Activated B cell treated with CpG ODN at 0.5 μM for 24 hours (primary cell): ENCODE data around the gene CUL3. TPM values are rescaled to one million over a fixed set of nuclear protein-coding genes. Genes with fewer than 3 reads are reported as not detected.

Source experiments
- ATAC-seq: fragments of 200-7000 bp; cut with Tn5 transposase; one replicate; pipeline ENCODE4 v1.10.0; 2021; ENCODE audit warnings: low read depth, mild to moderate bottlenecking, moderate library complexity
- CTCF ChIA-PET: fragments of 350-600 bp; sonication (Branson Sonifier 250); formaldehyde crosslinking; loops from one replicate; lab custom pipeline; 2021; ENCODE audit warnings: antibody characterized with exemption; lab: Charles Lee
- POLR2A ChIA-PET: fragments of 350-600 bp; sonication (Branson Sonifier 250); formaldehyde crosslinking; loops from one replicate; lab custom pipeline; 2021; ENCODE audit warnings: antibody characterized with exemption; lab: Charles Lee
- DNase-seq: peaks from one replicate; pipeline ENCODE4 v3.0.0; 2022
- H3K27ac Mint-ChIP-seq: one replicate; pipeline ENCODE4 v1.8.0; 2020; ENCODE audit warnings: mixed read lengths
- H3K27me3 Mint-ChIP-seq: one replicate; pipeline ENCODE4 v1.8.0; 2021; ENCODE audit warnings: mixed read lengths
- H3K36me3 Mint-ChIP-seq: one replicate; pipeline ENCODE4 v1.8.0; 2021; ENCODE audit warnings: low read depth, mixed read lengths
- H3K4me1 Mint-ChIP-seq: one replicate; pipeline ENCODE4 v1.8.0; 2021; ENCODE audit warnings: mixed read lengths
- H3K4me3 Mint-ChIP-seq: one replicate; pipeline ENCODE4 v1.8.0; 2020; ENCODE audit warnings: mild to moderate bottlenecking, mixed read lengths
- H3K9me3 Mint-ChIP-seq: one replicate; pipeline ENCODE4 v1.8.0; 2020; ENCODE audit warnings: mixed read lengths
- CTCF ChIP-seq: fragments of 200-600 bp; IDR thresholded peaks from one replicate; pipeline ENCODE4 v1.8.0; 2022; ENCODE audit warnings: antibody characterized with exemption, mild to moderate bottlenecking
- intact Hi-C: fragments of 100-400 bp; cut with micrococcal nuclease; formaldehyde crosslinking; loops from one replicate; pipeline ENCODE4 v1.15.1; 2024
- total RNA-seq: library from RNA; stranded (reverse); gene quantifications from 2 replicates; pipeline ENCODE4 v1.2.3, GENCODE V29; 2022

CUL3 gene
- total RNA-seq, 1 donor from 2014 or later: 114 TPM

GRCh38 chr2:224556381-224556780 lies 28.8 kb downstream of the CUL3 start:
- POLR2A ChIA-PET: no interaction called here
- no peak for DNase-seq
- Mint-ChIP-seq H3K9me3 (no peaks in the 10 kb centered on the region), H3K4me1 (peaks cover 41% of the 10 kb centered on the region), H3K27ac (peak overlapping the region; percentile 5), H3K36me3 (peaks cover 47% of the 10 kb centered on the region), H3K4me3 (no peak overlapping the region), H3K27me3 (no peaks in the 10 kb centered on the region)
- intact Hi-C loops: loop anchor here (2.0 kb wide), 1 partner anchor 16 kb away; no protein-coding TSS in a partner anchor
- no peak for ATAC-seq
- CTCF ChIA-PET: no interaction called here
- no peak for TF ChIP-seq CTCF

GRCh38 chr2:224555823-224556366 lies 29.3 kb downstream of the CUL3 start:
- Mint-ChIP-seq H3K27me3 (no peaks in the 10 kb centered on the region), H3K9me3 (no peaks in the 10 kb centered on the region), H3K4me1 (peaks cover 41% of the 10 kb centered on the region), H3K36me3 (peaks cover 47% of the 10 kb centered on the region), H3K4me3 (no peak overlapping the region), H3K27ac (peak overlapping the region; percentile 5)
- intact Hi-C loops: loop anchor here (2.0 kb wide), 1 partner anchor 15 kb away; no protein-coding TSS in a partner anchor
- ChIA-PET POLR2A (no interaction called here), CTCF (no interaction called here)
- TF ChIP-seq CTCF: no peak
- DNase-seq: no peak
- ATAC-seq: no peak

GRCh38 chr2:224552771-224553170 lies 32.4 kb downstream of the CUL3 start:
- intact Hi-C loops: no loop called here
- no peak for ATAC-seq
- CTCF ChIA-PET: no interaction called here
- no peak for DNase-seq
- no peak overlapping the region for H3K4me3 Mint-ChIP-seq
- H3K36me3 Mint-ChIP-seq: peaks cover 61% of the 10 kb centered on the region
- H3K9me3 Mint-ChIP-seq: no peaks in the 10 kb centered on the region
- POLR2A ChIA-PET: no interaction called here
- H3K27me3 Mint-ChIP-seq: no peaks in the 10 kb centered on the region
- H3K4me1 Mint-ChIP-seq: peaks cover 50% of the 10 kb centered on the region
- no peak overlapping the region for H3K27ac Mint-ChIP-seq
- TF ChIP-seq CTCF: no peak

GRCh38 chr2:224551693-224552092 lies 33.5 kb downstream of the CUL3 start:
- H3K27me3 Mint-ChIP-seq: no peaks in the 10 kb centered on the region
- DNase-seq (no peak), ATAC-seq (no peak)
- intact Hi-C loops: no loop called here
- H3K4me1 Mint-ChIP-seq: peaks cover 59% of the 10 kb centered on the region
- peaks cover 60% of the 10 kb centered on the region for H3K36me3 Mint-ChIP-seq
- H3K27ac Mint-ChIP-seq: no peak overlapping the region
- POLR2A ChIA-PET: no interaction called here
- CTCF ChIA-PET: no interaction called here
- H3K9me3 Mint-ChIP-seq: no peaks in the 10 kb centered on the region
- H3K4me3 Mint-ChIP-seq: no peak overlapping the region
- TF ChIP-seq CTCF: no peak

GRCh38 chr2:224546926-224547325 lies 38.2 kb downstream of the CUL3 start:
- POLR2A ChIA-PET: no interaction called here
- ATAC-seq (no peak), DNase-seq (no peak)
- intact Hi-C loops: loop anchor here (5.0 kb wide), 1 partner anchor 100 kb away; no protein-coding TSS in a partner anchor
- CTCF ChIA-PET: no interaction called here
- Mint-ChIP-seq H3K36me3 (peaks cover 38% of the 10 kb centered on the region), H3K9me3 (no peaks in the 10 kb centered on the region), H3K27me3 (no peaks in the 10 kb centered on the region), H3K4me3 (no peak overlapping the region), H3K27ac (peak overlapping the region; percentile 15), H3K4me1 (peaks cover 54% of the 10 kb centered on the region)
- no peak for TF ChIP-seq CTCF
